ENCODE data around the gene ATP6V0A4.

DNA sequence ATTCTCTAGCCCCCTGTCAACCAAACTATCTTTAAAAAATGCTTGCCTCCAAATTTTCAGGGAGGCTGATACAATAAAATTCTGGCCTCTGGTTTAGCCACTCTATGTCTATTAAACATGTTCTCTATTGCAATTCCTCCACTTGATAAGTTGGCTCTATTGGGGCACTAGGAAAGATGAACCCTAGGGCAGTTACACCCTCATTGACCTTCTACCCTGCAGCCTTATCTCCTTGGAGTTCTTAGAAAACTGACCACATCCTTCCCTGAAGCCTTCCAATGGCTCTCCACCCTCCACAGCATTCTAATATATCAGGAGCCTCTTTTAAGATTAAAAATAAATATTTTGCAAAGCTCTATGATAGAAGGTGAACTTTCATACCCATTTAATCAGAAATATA is 127.4 kb downstream of the ATP6V0A4 start:
- TF ChIP-seq, protein P1, sequence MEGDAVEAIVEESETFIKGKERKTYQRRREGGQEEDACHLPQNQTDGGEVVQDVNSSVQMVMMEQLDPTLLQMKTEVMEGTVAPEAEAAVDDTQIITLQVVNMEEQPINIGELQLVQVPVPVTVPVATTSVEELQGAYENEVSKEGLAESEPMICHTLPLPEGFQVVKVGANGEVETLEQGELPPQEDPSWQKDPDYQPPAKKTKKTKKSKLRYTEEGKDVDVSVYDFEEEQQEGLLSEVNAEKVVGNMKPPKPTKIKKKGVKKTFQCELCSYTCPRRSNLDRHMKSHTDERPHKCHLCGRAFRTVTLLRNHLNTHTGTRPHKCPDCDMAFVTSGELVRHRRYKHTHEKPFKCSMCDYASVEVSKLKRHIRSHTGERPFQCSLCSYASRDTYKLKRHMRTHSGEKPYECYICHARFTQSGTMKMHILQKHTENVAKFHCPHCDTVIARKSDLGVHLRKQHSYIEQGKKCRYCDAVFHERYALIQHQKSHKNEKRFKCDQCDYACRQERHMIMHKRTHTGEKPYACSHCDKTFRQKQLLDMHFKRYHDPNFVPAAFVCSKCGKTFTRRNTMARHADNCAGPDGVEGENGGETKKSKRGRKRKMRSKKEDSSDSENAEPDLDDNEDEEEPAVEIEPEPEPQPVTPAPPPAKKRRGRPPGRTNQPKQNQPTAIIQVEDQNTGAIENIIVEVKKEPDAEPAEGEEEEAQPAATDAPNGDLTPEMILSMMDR (IDR thresholded peaks at IDR 0.05), result no peak
- no peak for TF ChIP-seq EZH2 (IDR thresholded peaks at IDR 0.05; ENCODE audit: borderline replicate concordance, insufficient read depth, low read depth, low read length, poor library complexity, severe bottlenecking)

Data from B cell (primary cell).